ENCODE results near the gene NCR1. TPM values are rescaled to one million over a fixed set of nuclear protein-coding genes. Genes with fewer than 3 reads are reported as not detected.
"Not testable (repeated sequence)": the region's sequence is repeated elsewhere in the genome, so short reads cannot be mapped to it uniquely, and the experiment has no call there.

The NCR1 gene
- total and polyA plus RNA-seq, 2 donors = 0.46 to 0.52 TPM

GRCh38 chr19:54882758-54883157, 23.2 kb upstream of the NCR1 start:
- no peak for DNase-seq (ENCODE audit: low read depth in 6 of 9, low spot score in 9 of 9)
- no peak overlapping the region for H3K4me3 ChIP-seq (ENCODE audit: low read length in 2 of 2)
- H3K27ac ChIP-seq (ENCODE audit: low read depth in 1 of 2, low read length in 1 of 2) = no peak overlapping the region
- H3K27me3 ChIP-seq (ENCODE audit: control insufficient read depth in 2 of 2, insufficient read depth in 1 of 2, low read length in 1 of 2) = peaks cover 0 to 13% of the 10 kb centered on the region in 2 donors
- no peaks in the 10 kb centered on the region for H3K4me1 ChIP-seq (ENCODE audit: control insufficient read depth in 2 of 2, insufficient read depth in 2 of 2, low read length in 2 of 2)
- WGBS = 47% methylated on average over 7 of the region's 7 CpGs
- no peaks in the 10 kb centered on the region for H3K36me3 ChIP-seq (ENCODE audit: control insufficient read depth in 2 of 2, insufficient read depth in 2 of 2, low read length in 1 of 2)
- no peaks in the 10 kb centered on the region for H3K9me3 ChIP-seq (ENCODE audit: control insufficient read depth in 2 of 2, insufficient read depth in 1 of 2, low read length in 1 of 2)

- H3K27ac ChIP-seq (ENCODE audit: low read depth in 1 of 2, low read length in 1 of 2) = no peak overlapping the region
- 81% methylated on average over 9 of the region's 9 CpGs for WGBS
- peaks cover 0 to 13% of the 10 kb centered on the region in 2 donors for H3K27me3 ChIP-seq (ENCODE audit: control insufficient read depth in 2 of 2, insufficient read depth in 1 of 2, low read length in 1 of 2)
- H3K9me3 ChIP-seq (ENCODE audit: control insufficient read depth in 2 of 2, insufficient read depth in 1 of 2, low read length in 1 of 2) = no peaks in the 10 kb centered on the region
- no peak overlapping the region for H3K4me3 ChIP-seq (ENCODE audit: low read length in 2 of 2)
- H3K36me3 ChIP-seq (ENCODE audit: control insufficient read depth in 2 of 2, insufficient read depth in 2 of 2, low read length in 1 of 2) = no peaks in the 10 kb centered on the region
- H3K4me1 ChIP-seq (ENCODE audit: control insufficient read depth in 2 of 2, insufficient read depth in 2 of 2, low read length in 2 of 2) = no peaks in the 10 kb centered on the region
- DNase-seq (ENCODE audit: low read depth in 6 of 9, low spot score in 9 of 9) = no peak
Measured at GRCh38 chr19:54883228-54883627, 22.7 kb upstream of the NCR1 start.

- no peak overlapping the region for H3K27ac ChIP-seq (ENCODE audit: low read depth in 1 of 2, low read length in 1 of 2)
- no peaks in the 10 kb centered on the region for H3K36me3 ChIP-seq (ENCODE audit: control insufficient read depth in 2 of 2, insufficient read depth in 2 of 2, low read length in 1 of 2)
- no peaks in the 10 kb centered on the region for H3K4me1 ChIP-seq (ENCODE audit: control insufficient read depth in 2 of 2, insufficient read depth in 2 of 2, low read length in 2 of 2)
- no peaks in the 10 kb centered on the region for H3K9me3 ChIP-seq (ENCODE audit: control insufficient read depth in 2 of 2, insufficient read depth in 1 of 2, low read length in 1 of 2)
- H3K4me3 ChIP-seq (ENCODE audit: low read length in 2 of 2) = no peak overlapping the region
- no peak for DNase-seq (ENCODE audit: low read depth in 6 of 9, low spot score in 9 of 9)
- 93% methylated on average over 10 of the region's 10 CpGs for WGBS
- H3K27me3 ChIP-seq (ENCODE audit: control insufficient read depth in 2 of 2, insufficient read depth in 1 of 2, low read length in 1 of 2) = no peaks in the 10 kb centered on the region
Measured at GRCh38 chr19:54888239-54888638, 17.7 kb upstream of the NCR1 start.

GRCh38 chr19:54889566-54889965, 16.4 kb upstream of the NCR1 start:
- H3K27ac ChIP-seq (ENCODE audit: low read depth in 1 of 2, low read length in 1 of 2) = no peak overlapping the region
- no peaks in the 10 kb centered on the region for H3K4me1 ChIP-seq (ENCODE audit: control insufficient read depth in 2 of 2, insufficient read depth in 2 of 2, low read length in 2 of 2)
- no peaks in the 10 kb centered on the region for H3K36me3 ChIP-seq (ENCODE audit: control insufficient read depth in 2 of 2, insufficient read depth in 2 of 2, low read length in 1 of 2)
- no peaks in the 10 kb centered on the region for H3K27me3 ChIP-seq (ENCODE audit: control insufficient read depth in 2 of 2, insufficient read depth in 1 of 2, low read length in 1 of 2)
- WGBS = 94% methylated on average over 11 of the region's 11 CpGs
- no peak for DNase-seq (ENCODE audit: low read depth in 6 of 9, low spot score in 9 of 9)
- H3K4me3 ChIP-seq (ENCODE audit: low read length in 2 of 2) = no peak overlapping the region
- H3K9me3 ChIP-seq (ENCODE audit: control insufficient read depth in 2 of 2, insufficient read depth in 1 of 2, low read length in 1 of 2) = no peaks in the 10 kb centered on the region

- Histone ChIP-seq H3K4me1 (ENCODE audit: control insufficient read depth in 2 of 2, insufficient read depth in 2 of 2, low read length in 2 of 2) (no peaks in the 10 kb centered on the region), H3K36me3 (ENCODE audit: control insufficient read depth in 2 of 2, insufficient read depth in 2 of 2, low read length in 1 of 2) (no peaks in the 10 kb centered on the region), H3K9me3 (ENCODE audit: control insufficient read depth in 2 of 2, insufficient read depth in 1 of 2, low read length in 1 of 2) (no peaks in the 10 kb centered on the region), H3K27me3 (ENCODE audit: control insufficient read depth in 2 of 2, insufficient read depth in 1 of 2, low read length in 1 of 2) (no peaks in the 10 kb centered on the region), H3K27ac (ENCODE audit: low read depth in 1 of 2, low read length in 1 of 2) (no peak overlapping the region), H3K4me3 (ENCODE audit: low read length in 2 of 2) (no peak overlapping the region)
- DNase-seq (ENCODE audit: low read depth in 6 of 9, low spot score in 9 of 9) = no peak
- 87% methylated on average over 7 of the region's 7 CpGs for WGBS
Measured at GRCh38 chr19:54893406-54893805, 12.5 kb upstream of the NCR1 start.

GRCh38 chr19:54894106-54894505, 11.8 kb upstream of the NCR1 start:
- H3K27ac ChIP-seq (ENCODE audit: low read depth in 1 of 2, low read length in 1 of 2); H3K36me3 ChIP-seq (ENCODE audit: control insufficient read depth in 2 of 2, insufficient read depth in 2 of 2, low read length in 1 of 2); H3K27me3 ChIP-seq (ENCODE audit: control insufficient read depth in 2 of 2, insufficient read depth in 1 of 2, low read length in 1 of 2); DNase-seq (ENCODE audit: low read depth in 6 of 9, low spot score in 9 of 9); H3K4me1 ChIP-seq (ENCODE audit: control insufficient read depth in 2 of 2, insufficient read depth in 2 of 2, low read length in 2 of 2); H3K4me3 ChIP-seq (ENCODE audit: low read length in 2 of 2); H3K9me3 ChIP-seq (ENCODE audit: control insufficient read depth in 2 of 2, insufficient read depth in 1 of 2, low read length in 1 of 2): not testable (repeated sequence)
- 97% methylated on average over 16 of the region's 16 CpGs for WGBS

GRCh38 chr19:54896036-54896435, 9.9 kb upstream of the NCR1 start:
- Histone ChIP-seq H3K4me3 (ENCODE audit: low read length in 2 of 2) (no peak overlapping the region), H3K27me3 (ENCODE audit: control insufficient read depth in 2 of 2, insufficient read depth in 1 of 2, low read length in 1 of 2) (no peaks in the 10 kb centered on the region), H3K4me1 (ENCODE audit: control insufficient read depth in 2 of 2, insufficient read depth in 2 of 2, low read length in 2 of 2) (no peaks in the 10 kb centered on the region), H3K36me3 (ENCODE audit: control insufficient read depth in 2 of 2, insufficient read depth in 2 of 2, low read length in 1 of 2) (no peaks in the 10 kb centered on the region), H3K9me3 (ENCODE audit: control insufficient read depth in 2 of 2, insufficient read depth in 1 of 2, low read length in 1 of 2) (no peaks in the 10 kb centered on the region), H3K27ac (ENCODE audit: low read depth in 1 of 2, low read length in 1 of 2) (no peak overlapping the region)
- no peak for DNase-seq (ENCODE audit: low read depth in 6 of 9, low spot score in 9 of 9)
- WGBS = 97% methylated on average over 2 of the region's 2 CpGs

GRCh38 chr19:54898685-54899084, 7.3 kb upstream of the NCR1 start:
- not testable (repeated sequence) for DNase-seq (ENCODE audit: low read depth in 6 of 9, low spot score in 9 of 9); H3K27ac ChIP-seq (ENCODE audit: low read depth in 1 of 2, low read length in 1 of 2); H3K36me3 ChIP-seq (ENCODE audit: control insufficient read depth in 2 of 2, insufficient read depth in 2 of 2, low read length in 1 of 2); H3K4me1 ChIP-seq (ENCODE audit: control insufficient read depth in 2 of 2, insufficient read depth in 2 of 2, low read length in 2 of 2); H3K27me3 ChIP-seq (ENCODE audit: control insufficient read depth in 2 of 2, insufficient read depth in 1 of 2, low read length in 1 of 2); H3K4me3 ChIP-seq (ENCODE audit: low read length in 2 of 2); H3K9me3 ChIP-seq (ENCODE audit: control insufficient read depth in 2 of 2, insufficient read depth in 1 of 2, low read length in 1 of 2)
- WGBS = 89% methylated on average over 7 of the region's 7 CpGs

- not testable (repeated sequence) for DNase-seq (ENCODE audit: low read depth in 6 of 9, low spot score in 9 of 9); H3K27me3 ChIP-seq (ENCODE audit: control insufficient read depth in 2 of 2, insufficient read depth in 1 of 2, low read length in 1 of 2); H3K36me3 ChIP-seq (ENCODE audit: control insufficient read depth in 2 of 2, insufficient read depth in 2 of 2, low read length in 1 of 2); H3K27ac ChIP-seq (ENCODE audit: low read depth in 1 of 2, low read length in 1 of 2); H3K9me3 ChIP-seq (ENCODE audit: control insufficient read depth in 2 of 2, insufficient read depth in 1 of 2, low read length in 1 of 2); H3K4me1 ChIP-seq (ENCODE audit: control insufficient read depth in 2 of 2, insufficient read depth in 2 of 2, low read length in 2 of 2); H3K4me3 ChIP-seq (ENCODE audit: low read length in 2 of 2)
- WGBS = 94% methylated on average over 9 of the region's 9 CpGs
Measured at GRCh38 chr19:54899646-54900045, 6.3 kb upstream of the NCR1 start.

- DNase-seq (ENCODE audit: low read depth in 6 of 9, low spot score in 9 of 9); H3K4me1 ChIP-seq (ENCODE audit: control insufficient read depth in 2 of 2, insufficient read depth in 2 of 2, low read length in 2 of 2); H3K27ac ChIP-seq (ENCODE audit: low read depth in 1 of 2, low read length in 1 of 2); H3K9me3 ChIP-seq (ENCODE audit: control insufficient read depth in 2 of 2, insufficient read depth in 1 of 2, low read length in 1 of 2); H3K4me3 ChIP-seq (ENCODE audit: low read length in 2 of 2); H3K36me3 ChIP-seq (ENCODE audit: control insufficient read depth in 2 of 2, insufficient read depth in 2 of 2, low read length in 1 of 2); H3K27me3 ChIP-seq (ENCODE audit: control insufficient read depth in 2 of 2, insufficient read depth in 1 of 2, low read length in 1 of 2): not testable (repeated sequence)
- WGBS = 93% methylated on average over 8 of the region's 8 CpGs
Measured at GRCh38 chr19:54901153-54901552, 4.8 kb upstream of the NCR1 start.

Measured in thymus (tissue), 11 donors.